Activated CD4-positive, alpha-beta T cell treated with anti-CD3 and anti-CD28 coated beads, Interleukin-2, amount 50 U/mL, for 24 hours (primary cell): Measurements from ENCODE around the gene CLCN6.

Source experiments
- DNase-seq, 2 donors: peaks; one replicate each; pipeline ENCODE4 v3.0.0-alpha.2; 2020; ENCODE audit warnings: low read depth in 1 of 2, low spot score in 1 of 2

Gene CLCN6

GRCh38 chr1:11847667-11848372 is 41.8 kb downstream of the CLCN6 start, which contains the start of gene NPPA:
TSS of gene NPPA (minus strand) at chr1:11847783. CDS start at chr1:11847684, 99 bp downstream.
- DNase-seq, result no peak

- no peak for DNase-seq
Measured at GRCh38 chr1:11848373-11848700, 42.3 kb downstream of the CLCN6 start.

GRCh38 chr1:11850156-11850555 is 44.2 kb downstream of the CLCN6 start:
- no peak for DNase-seq

- no peak for DNase-seq
Measured at GRCh38 chr1:11851180-11851579, 45.2 kb downstream of the CLCN6 start.

- no peak for DNase-seq
Measured at GRCh38 chr1:11854519-11854918, 48.5 kb downstream of the CLCN6 start.

- DNase-seq, result no peak
Measured at GRCh38 chr1:11855430-11855829, 49.4 kb downstream of the CLCN6 start.

GRCh38 chr1:11856698-11857097 is 50.7 kb downstream of the CLCN6 start:
- DNase-seq, result no peak

GRCh38 chr1:11857164-11857851 is 51.3 kb downstream of the CLCN6 start:
- DNase-seq, result no peak

GRCh38 chr1:11858158-11858557 is 52.2 kb downstream of the CLCN6 start:
- no peak for DNase-seq

GRCh38 chr1:11858613-11858967 is 52.6 kb downstream of the CLCN6 start, which contains the start of gene NPPB:
TSS of gene NPPB (minus strand) at chr1:11858945. CDS start at chr1:11858833, 112 bp downstream.
- DNase-seq, result no peak

GRCh38 chr1:11858968-11859871 is 53.2 kb downstream of the CLCN6 start:
- DNase-seq, result peak; percentile 21 to 46

GRCh38 chr1:11860083-11860482 is 54.1 kb downstream of the CLCN6 start:
- DNase-seq, result no peak

- DNase-seq, result no peak
Measured at GRCh38 chr1:11860587-11860986, 54.6 kb downstream of the CLCN6 start.

- no peak for DNase-seq
Measured at GRCh38 chr1:11862890-11863289, 56.9 kb downstream of the CLCN6 start.

GRCh38 chr1:11868331-11868980 is 62.5 kb downstream of the CLCN6 start:
- no peak for DNase-seq

- no peak for DNase-seq
Measured at GRCh38 chr1:11869104-11869503, 63.1 kb downstream of the CLCN6 start.

GRCh38 chr1:11869650-11870207 is 63.7 kb downstream of the CLCN6 start:
- DNase-seq, result no peak

- DNase-seq, result no peak
Measured at GRCh38 chr1:11872545-11872944, 66.6 kb downstream of the CLCN6 start.

GRCh38 chr1:11873395-11874257 is 67.6 kb downstream of the CLCN6 start:
- DNase-seq, result no peak

GRCh38 chr1:11874258-11874562 is 68.2 kb downstream of the CLCN6 start:
- no peak for DNase-seq
